K562 (cell line): Measurements from ENCODE around the gene CELSR1. TPM values are rescaled to one million over a fixed set of nuclear protein-coding genes. Genes with fewer than 3 reads are reported as not detected.

Experiments
- ATAC-seq: fragments of 200-7000 bp; cut with Tn5 transposase; 3 replicates; pipeline ENCODE4 v1.9.1; 2020; ENCODE audit warnings: moderate library complexity
- BruUV-seq: library from RNA; stranded (reverse); fragments of 400-500 nt; replicated peaks from 2 replicates; lab custom pipeline; 2021; lab: Mats Ljungman, UMichigan
- CTCF ChIA-PET: fragments of 300-600 bp; formaldehyde crosslinking; extraction: SDS; loops from one replicate; lab custom pipeline; 2021; ENCODE audit warnings: low intra/inter-chr PET ratio; lab: Yijun Ruan, JAX
- POLR2A ChIA-PET: fragments of 300-600, 350-650 bp; sonication (Branson Sonifier 250); formaldehyde crosslinking; extraction: SDS; loops from one replicate; lab custom pipeline; 2021; ENCODE audit warnings: antibody characterized with exemption, inconsistent platforms; lab: Yijun Ruan, JAX
- DNase-seq, 4 experiments: peaks; one replicate each; pipeline versions ENCODE4 v3.0.0 to v3.0.0-alpha.2; 2011 to 2018; ENCODE audit warnings: low spot score in 3 of 4, mixed read lengths in 3 of 4; ENCODE audit errors: extremely low read depth in 1 of 4
- FAIRE-seq: peaks from 2 replicates; lab custom pipeline; 2011; peaks lifted over from hg19 to GRCh38; lab: Jason Lieb, UNC
- H2AFZ ChIP-seq: 2 replicates; pipeline ENCODE4 v1.6.0; 2011; ENCODE audit warnings: low read depth, low read length, control low read depth, inconsistent platforms
- H3K27ac ChIP-seq: fragments of 200-600 bp; 3 replicates; pipeline ENCODE4 v1.8.0; 2011; ENCODE audit warnings: low read depth, mild to moderate bottlenecking, control low read depth, inconsistent platforms, low read length, moderate library complexity, mixed read lengths; ENCODE audit errors: extremely low read depth
- H3K27me3 ChIP-seq, 2 experiments: fragments of 300-600 bp in 1 of 2; 2 replicates in 1 of 2; 3 replicates in 1 of 2; pipeline versions ENCODE4 v1.6.0 to v1.8.0; 2011; ENCODE audit warnings: inconsistent platforms in 2 of 2, low read length in 2 of 2, mild to moderate bottlenecking in 1 of 2, mixed read lengths in 1 of 2, moderate library complexity in 1 of 2; ENCODE audit not compliant: control insufficient read depth in 2 of 2, insufficient read depth in 2 of 2
- H3K36me3 ChIP-seq: fragments of 300-600 bp; 3 replicates; pipeline ENCODE4 v1.8.0; 2011; ENCODE audit warnings: mild to moderate bottlenecking, low read length, inconsistent platforms; ENCODE audit not compliant: control insufficient read depth, insufficient read depth
- H3K4me1 ChIP-seq, 2 experiments: fragments of 200-600 bp in 1 of 2; replicated peaks in 1 of 2; 2 replicates in 1 of 2; 3 replicates in 1 of 2; pipeline versions ENCODE4 v1.5.1 to v1.8.0; 2011; ENCODE audit warnings: inconsistent platforms in 2 of 2, low read length in 2 of 2, mild to moderate bottlenecking in 1 of 2, mixed read lengths in 1 of 2, moderate library complexity in 1 of 2; ENCODE audit not compliant: control insufficient read depth in 2 of 2, insufficient read depth in 2 of 2
- H3K4me2 ChIP-seq: 2 replicates; pipeline ENCODE4 v1.6.1; 2011; ENCODE audit warnings: low read length, control low read depth, inconsistent platforms, mixed read lengths; ENCODE audit not compliant: insufficient read depth
- H3K4me3 ChIP-seq: fragments of 200-600 bp; sonication (generic), shearing (Covaris generic); 2 replicates; pipeline ENCODE4 v1.5.1; 2016; ENCODE audit warnings: control low read depth, inconsistent platforms
- H3K79me2 ChIP-seq: fragments of 200-600 bp; 3 replicates; pipeline ENCODE4 v1.8.0; 2011; ENCODE audit warnings: low read length, inconsistent platforms; ENCODE audit not compliant: control insufficient read depth, insufficient read depth
- H3K9ac ChIP-seq, 2 experiments: 2 replicates each; pipeline versions ENCODE4 v1.6.0 to v1.6.1; 2011; ENCODE audit warnings: low read depth in 2 of 2, low read length in 2 of 2, control low read depth in 1 of 2, inconsistent platforms in 1 of 2, mild to moderate bottlenecking in 1 of 2, mixed read lengths in 1 of 2; ENCODE audit not compliant: insufficient read depth in 1 of 2
- H3K9me1 ChIP-seq: one replicate; pipeline ENCODE4 v1.6.0; 2011; ENCODE audit warnings: inconsistent platforms, mild to moderate bottlenecking, low read length, moderate library complexity; ENCODE audit not compliant: control insufficient read depth, insufficient read depth
- H3K9me3 ChIP-seq: replicated peaks from 2 replicates; pipeline ENCODE4 v1.5.1; 2011; ENCODE audit warnings: low read depth, low read length, inconsistent platforms; ENCODE audit not compliant: control insufficient read depth, insufficient read depth
- H4K20me1 ChIP-seq: replicated peaks from 2 replicates; pipeline ENCODE4 v1.6.1; 2011; ENCODE audit warnings: low read length, inconsistent platforms, mixed read lengths; ENCODE audit not compliant: control insufficient read depth, insufficient read depth
- CBX3 ChIP-seq, 2 experiments: IDR thresholded peaks; 1 replicate in 1 of 2; 2 replicates in 1 of 2; pipeline ENCODE4 v1.6.1; 2012; ENCODE audit warnings: inconsistent platforms in 2 of 2, low read length in 2 of 2, borderline replicate concordance in 1 of 2, control low read depth in 1 of 2
- ELF4 ChIP-seq: fragments of 450-650 bp; formaldehyde crosslinking; IDR thresholded peaks from 2 replicates; pipeline ENCODE4 v1.4.0; 2022; ENCODE audit warnings: missing genetic modification characterization
- ETS2 ChIP-seq: IDR thresholded peaks from 2 replicates; pipeline ENCODE4 v1.6.1; 2016; ENCODE audit warnings: borderline replicate concordance, missing genetic modification characterization, mild to moderate bottlenecking, moderate library complexity, missing compliant biosample characterization; ENCODE audit not compliant: poor library complexity, severe bottlenecking
- HDAC1 ChIP-seq, 2 experiments: fragments of 450-650 bp; IDR thresholded peaks; 2 replicates each; pipeline ENCODE4 v1.6.1; 2016 to 2017; ENCODE audit warnings: inconsistent platforms in 1 of 2, mild to moderate bottlenecking in 1 of 2, moderate library complexity in 1 of 2
- HDGF ChIP-seq: fragments of 450-650 bp; IDR thresholded peaks from 2 replicates; pipeline ENCODE4 v1.6.1; 2016
- MAZ ChIP-seq, 2 experiments: fragments of 450-650 bp in 1 of 2; sonication (generic) in 1 of 2; formaldehyde crosslinking; IDR thresholded peaks in 1 of 2; conservative IDR thresholded peaks in 1 of 2; 2 replicates each; pipeline versions ENCODE4 v1.4.0 to v1.5.0; 2020; ENCODE audit warnings: mild to moderate bottlenecking in 1 of 2, missing genetic modification reagents in 1 of 2
- NFIC ChIP-seq: fragments of 450-650 bp; IDR thresholded peaks from 2 replicates; pipeline ENCODE4 v1.6.1; 2017; ENCODE audit warnings: mild to moderate bottlenecking, inconsistent platforms
- SLC30A9 ChIP-seq: fragments of 250-450 bp; sonication (Bioruptor Pico); IDR thresholded peaks from 2 replicates; pipeline ENCODE4 v1.8.0; 2022; ENCODE audit warnings: mild to moderate bottlenecking, moderate library complexity
- SPI1 ChIP-seq: IDR thresholded peaks from 2 replicates; pipeline ENCODE4 v1.6.1; 2011; ENCODE audit warnings: low read depth, low read length, control low read depth, borderline replicate concordance
- ZBTB1 ChIP-seq: sonication (generic); formaldehyde crosslinking; IDR thresholded peaks from 2 replicates; pipeline ENCODE4 v1.8.1; 2023; ENCODE audit warnings: missing genetic modification reagents, low read depth, mild to moderate bottlenecking, borderline replicate concordance
- ZNF507 ChIP-seq: conservative IDR thresholded peaks from 2 replicates; pipeline ENCODE4 v1.6.1; 2017; ENCODE audit warnings: missing genetic modification characterization, missing compliant biosample characterization
- WGBS: fragments of 100-300 bp; shearing (Covaris generic); methylation state at CpG from one replicate; pipeline ENCODE4 v1.1.6; 2016; ENCODE audit warnings: low coverage, mixed read lengths; ENCODE audit not compliant: insufficient coverage; ENCODE audit errors: missing lambda C conversion rate; 5-methylcytosine and 5-hydroxymethylcytosine counted together
- in situ Hi-C: fragments of 300-500 bp; cut with MboI; formaldehyde crosslinking; loops from 4 replicates; pipeline ENCODE4 v1.15.0; 2018; ENCODE audit warnings: inconsistent platforms, mixed read lengths
- intact Hi-C: fragments of 100-400 bp; cut with micrococcal nuclease; formaldehyde crosslinking; loops from 2 replicates; pipeline ENCODE4 v1.14.2; 2022
- polyA plus RNA-seq, 8 experiments: library from polyadenylated mRNA; depleted of rRNA in 4 of 8; stranded (reverse) in 5 of 8; unstranded in 3 of 8; fragments of >200 nt; fragmentation: Nextera tagmentation in 2 of 8; fragmentation: Illumina TruSeq in 1 of 8; extraction: Ambion mirVana in 2 of 8; extraction: Trizol in 1 of 8; gene quantifications; 2 replicates each; pipeline versions ENCODE4 v1.2.1 to v1.2.3, GENCODE V29; 2011 to 2014; ENCODE audit warnings: inconsistent platforms in 1 of 8, missing spikeins in 1 of 8
- total RNA-seq, 7 experiments: library from RNA; depleted of rRNA in 6 of 7; stranded (reverse); fragments of >200 nt in 6 of 7; fragmentation: Illumina TruSeq in 2 of 7; extraction: Trizol in 2 of 7; gene quantifications; 2 replicates each; pipeline versions ENCODE4 v1.2.1 to v1.2.3, GENCODE V29; 2011 to 2021; ENCODE audit warnings: low replicate concordance in 1 of 7
- TF ChIP-seq, protein P1 (sequence below), 2 experiments: fragments of 450-650 bp; IDR thresholded peaks; 2 replicates each; pipeline ENCODE4 v1.6.1; 2016; ENCODE audit warnings: mild to moderate bottlenecking in 2 of 2, borderline replicate concordance in 1 of 2, low read depth in 1 of 2, moderate library complexity in 1 of 2
- TF ChIP-seq, protein P2 (sequence below): fragments of 250-450 bp; sonication (Bioruptor Pico); IDR thresholded peaks from 2 replicates; pipeline ENCODE4 v1.6.1; 2021; ENCODE audit warnings: mild to moderate bottlenecking

CELSR1 gene
- total and polyA plus RNA-seq, 9 of the 15 experiments (the other 6 are each of a cell fraction or from before 2014, with no cell fraction given): under 0.01 to 0.09 TPM; not detected in 7

DNA sequence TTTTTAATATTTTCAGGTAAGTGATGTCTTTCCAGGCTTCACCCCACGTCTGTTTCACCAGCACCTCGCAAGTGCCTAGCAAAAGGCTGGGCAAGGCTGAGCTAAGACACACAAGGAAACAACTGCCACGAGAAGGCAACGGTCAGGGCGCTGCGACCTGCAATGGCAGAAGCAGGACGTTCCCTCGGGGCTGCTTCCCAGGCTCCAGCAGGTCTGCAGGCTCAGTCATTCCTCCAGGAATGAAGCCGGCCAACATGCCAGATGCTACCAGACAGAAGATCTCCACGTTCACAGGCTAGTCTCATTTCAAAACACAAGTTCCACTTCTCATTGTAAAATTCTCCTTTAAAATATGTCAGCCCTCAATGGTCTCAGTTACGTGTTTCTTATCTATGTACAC, 45.5 kb downstream of the CELSR1 start:
- Histone ChIP-seq H3K9me1 (no peaks in the 10 kb centered on the region), H2AFZ (no peak overlapping the region), H3K4me3 (no peak overlapping the region), H3K79me2 (no peaks in the 10 kb centered on the region), H3K4me2 (no peak overlapping the region), H3K36me3 (no peaks in the 10 kb centered on the region), H3K4me1 (peaks cover 0 to 4% of the 10 kb centered on the region in 2 experiments; a peak in 3 of 5 replicates), H4K20me1 (no peaks in the 10 kb centered on the region), H3K27me3 (peaks cover 6 to 26% of the 10 kb centered on the region in 2 experiments; a peak in 3 of 5 replicates), H3K27ac (no peak overlapping the region), H3K9me3 (no peaks in the 10 kb centered on the region), H3K9ac (no peak overlapping the region)
- FAIRE-seq (peak; percentile 23), ATAC-seq (no peak), DNase-seq (no peak)
- in situ Hi-C loops (no loop called here), intact Hi-C loops (no loop called here)
- POLR2A ChIA-PET: no interaction called here
- WGBS: 6% methylated on average over 7 of the region's 11 CpGs
- CTCF ChIA-PET: no interaction called here
- BruUV-seq: no TSS peak
- TF ChIP-seq HDAC1 (IDR thresholded peaks at IDR 0.05): no peak
- no peak for TF ChIP-seq NFIC
- TF ChIP-seq ETS2: no peak
- TF ChIP-seq SLC30A9: no peak
- no peak for TF ChIP-seq HDGF
- no peak for TF ChIP-seq ELF4 (CRISPR knock-in tag)
- no peak for TF ChIP-seq SPI1
- TF ChIP-seq ZBTB1: no peak
- TF ChIP-seq MAZ (CRISPR knock-in tag; conservative IDR thresholded peaks at IDR 0.05 in 1 of 2, IDR thresholded peaks at IDR 0.05 in 1 of 2): no peak
- TF ChIP-seq CBX3 (IDR thresholded peaks at IDR 0.05; ENCODE audit: borderline replicate concordance in 1 of 2, low read length in 2 of 2): no peak
- TF ChIP-seq, protein P1, sequence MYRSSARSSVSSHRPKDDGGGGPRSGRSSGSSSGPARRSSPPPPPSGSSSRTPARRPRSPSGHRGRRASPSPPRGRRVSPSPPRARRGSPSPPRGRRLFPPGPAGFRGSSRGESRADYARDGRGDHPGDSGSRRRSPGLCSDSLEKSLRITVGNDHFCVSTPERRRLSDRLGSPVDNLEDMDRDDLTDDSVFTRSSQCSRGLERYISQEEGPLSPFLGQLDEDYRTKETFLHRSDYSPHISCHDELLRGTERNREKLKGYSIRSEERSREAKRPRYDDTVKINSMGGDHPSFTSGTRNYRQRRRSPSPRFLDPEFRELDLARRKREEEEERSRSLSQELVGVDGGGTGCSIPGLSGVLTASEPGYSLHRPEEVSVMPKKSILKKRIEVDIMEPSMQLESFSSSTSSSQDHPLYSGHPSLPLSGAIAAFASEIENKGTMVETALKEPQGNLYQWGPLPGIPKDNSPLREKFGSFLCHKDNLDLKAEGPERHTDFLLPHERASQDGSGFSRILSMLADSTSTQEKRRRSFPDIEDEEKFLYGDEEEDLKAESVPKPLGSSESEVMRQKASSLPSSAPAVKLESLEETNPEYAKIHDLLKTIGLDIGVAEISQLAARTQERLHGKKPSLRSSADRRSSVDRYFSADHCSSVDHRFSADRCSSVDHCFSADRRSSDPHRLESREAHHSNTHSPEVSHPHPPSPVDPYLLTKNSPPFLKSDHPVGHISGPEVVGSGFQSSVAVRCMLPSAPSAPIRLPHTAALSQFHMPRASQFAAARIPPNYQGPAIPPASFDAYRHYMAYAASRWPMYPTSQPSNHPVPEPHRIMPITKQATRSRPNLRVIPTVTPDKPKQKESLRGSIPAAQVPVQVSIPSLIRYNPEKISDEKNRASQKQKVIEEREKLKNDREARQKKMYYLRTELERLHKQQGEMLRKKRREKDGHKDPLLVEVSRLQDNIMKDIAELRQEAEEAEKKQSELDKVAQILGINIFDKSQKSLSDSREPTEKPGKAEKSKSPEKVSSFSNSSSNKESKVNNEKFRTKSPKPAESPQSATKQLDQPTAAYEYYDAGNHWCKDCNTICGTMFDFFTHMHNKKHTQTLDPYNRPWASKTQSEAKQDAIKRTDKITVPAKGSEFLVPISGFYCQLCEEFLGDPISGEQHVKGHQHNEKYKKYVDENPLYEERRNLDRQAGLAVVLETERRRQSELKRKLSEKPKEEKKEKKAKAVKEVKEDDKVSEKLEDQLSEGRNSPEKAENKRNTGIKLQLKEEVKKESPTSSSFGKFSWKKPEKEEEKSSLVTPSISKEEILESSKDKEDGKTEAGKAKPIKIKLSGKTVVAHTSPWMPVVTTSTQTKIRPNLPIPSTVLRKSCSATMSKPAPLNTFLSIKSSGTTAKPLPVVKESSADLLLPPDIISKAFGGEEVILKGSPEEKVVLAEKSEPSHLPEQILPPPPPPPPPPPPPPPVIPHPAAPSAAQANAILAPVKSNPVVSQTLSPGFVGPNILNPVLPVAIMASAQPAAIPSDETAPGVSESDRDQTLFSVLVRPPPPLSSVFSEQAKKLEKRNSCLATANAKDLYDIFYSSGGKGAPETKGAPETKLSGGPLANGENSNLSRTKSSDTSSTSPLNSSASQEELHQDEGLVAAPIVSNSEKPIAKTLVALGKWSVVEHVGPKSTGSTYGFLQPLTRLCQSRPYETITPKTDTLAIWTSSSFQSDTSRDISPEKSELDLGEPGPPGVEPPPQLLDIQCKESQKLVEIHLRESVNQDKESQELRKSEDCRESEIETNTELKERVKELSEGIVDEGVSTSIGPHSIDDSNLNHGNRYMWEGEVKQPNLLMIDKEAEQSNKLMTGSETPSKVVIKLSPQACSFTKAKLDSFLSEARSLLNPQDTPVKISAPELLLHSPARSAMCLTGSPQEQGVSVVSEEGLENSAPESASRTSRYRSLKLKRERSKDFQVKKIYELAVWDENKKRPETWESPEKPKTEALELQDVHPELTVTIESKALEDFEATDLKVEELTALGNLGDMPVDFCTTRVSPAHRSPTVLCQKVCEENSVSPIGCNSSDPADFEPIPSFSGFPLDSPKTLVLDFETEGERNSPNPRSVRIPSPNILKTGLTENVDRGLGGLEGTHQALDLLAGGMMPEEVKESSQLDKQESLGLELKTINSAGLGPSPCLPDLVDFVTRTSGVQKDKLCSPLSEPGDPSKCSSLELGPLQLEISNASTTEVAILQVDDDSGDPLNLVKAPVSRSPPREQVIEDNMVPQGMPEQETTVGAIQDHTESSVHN (IDR thresholded peaks at IDR 0.05; ENCODE audit: borderline replicate concordance in 1 of 2, low read depth in 1 of 2): no peak
- no peak for TF ChIP-seq ZNF507
- TF ChIP-seq, protein P2, sequence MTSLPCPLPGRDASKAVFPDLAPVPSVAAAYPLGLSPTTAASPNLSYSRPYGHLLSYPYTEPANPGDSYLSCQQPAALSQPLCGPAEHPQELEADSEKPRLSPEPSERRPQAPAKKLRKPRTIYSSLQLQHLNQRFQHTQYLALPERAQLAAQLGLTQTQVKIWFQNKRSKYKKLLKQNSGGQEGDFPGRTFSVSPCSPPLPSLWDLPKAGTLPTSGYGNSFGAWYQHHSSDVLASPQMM (CRISPR knock-in tag): no peak
